PC-9 (cell line): ENCODE measurements around the gene CAPN13. TPM values are rescaled to one million over a fixed set of nuclear protein-coding genes. Genes with fewer than 3 reads are reported as not detected.

Experiments used
- BruUV-seq: library from RNA; stranded (reverse); fragments of 400-500 nt; replicated peaks from 2 replicates; lab custom pipeline; 2021; lab: Mats Ljungman, UMichigan
- CTCF ChIA-PET: fragments of 300-600 bp; sonication (Branson Sonifier 250); formaldehyde crosslinking; loops from one replicate; lab custom pipeline; 2022; ENCODE audit warnings: antibody characterized with exemption; lab: Charles Lee
- POLR2A ChIA-PET: fragments of 300-600 bp; sonication (Branson Sonifier 250); formaldehyde crosslinking; loops from one replicate; lab custom pipeline; 2022; ENCODE audit warnings: antibody characterized with exemption; ENCODE audit not compliant: unreplicated experiment; lab: Charles Lee
- DNase-seq, 2 experiments: peaks; one replicate each; pipeline versions ENCODE4 v3.0.0 to v3.0.0-alpha.2; 2015 to 2022; ENCODE audit warnings: mixed read lengths in 1 of 2
- H2AFZ ChIP-seq: fragments of 200-600 bp; sonication (generic); 2 replicates; pipeline ENCODE4 v1.8.1; 2017; ENCODE audit warnings: antibody characterized with exemption
- H3F3A ChIP-seq: fragments of 200-600 bp; sonication (generic); 2 replicates; pipeline ENCODE4 v1.8.1; 2017; ENCODE audit warnings: antibody characterized with exemption, mild to moderate bottlenecking, low read depth; ENCODE audit not compliant: insufficient read depth
- H3K27ac ChIP-seq: fragments of 200-600 bp; sonication (generic); 2 replicates; pipeline ENCODE4 v1.6.1; 2016; ENCODE audit warnings: mixed run types
- H3K27me3 ChIP-seq: fragments of 200-600 bp; sonication (generic); 2 replicates; pipeline ENCODE4 v1.6.1; 2016; ENCODE audit warnings: low read depth, mixed run types; ENCODE audit not compliant: insufficient read depth
- H3K36me3 ChIP-seq: fragments of 200-600 bp; sonication (generic); 2 replicates; pipeline ENCODE4 v1.6.1; 2016; ENCODE audit warnings: low read depth, mixed run types
- H3K4me1 ChIP-seq: fragments of 200-600 bp; sonication (generic); replicated peaks from 2 replicates; pipeline ENCODE4 v1.6.1; 2016; ENCODE audit warnings: mixed run types; ENCODE audit not compliant: insufficient read depth
- H3K4me2 ChIP-seq: fragments of 200-600 bp; sonication (generic); 2 replicates; pipeline ENCODE4 v1.6.1; 2017; ENCODE audit warnings: mixed run types
- H3K4me3 ChIP-seq: fragments of 200-600 bp; sonication (generic); 2 replicates; pipeline ENCODE4 v1.6.1; 2016; ENCODE audit warnings: mixed run types
- H3K79me2 ChIP-seq: fragments of 200-600 bp; sonication (generic); 2 replicates; pipeline ENCODE4 v1.6.1; 2017; ENCODE audit warnings: low read depth, mixed run types
- H3K9me2 ChIP-seq: fragments of 200-600 bp; sonication (generic); 2 replicates; pipeline ENCODE4 v1.8.1; 2017; ENCODE audit warnings: mild to moderate bottlenecking; ENCODE audit not compliant: insufficient read depth
- H3K9me3 ChIP-seq: fragments of 200-600 bp; sonication (generic); 2 replicates; pipeline ENCODE4 v1.8.1; 2016; ENCODE audit warnings: low read depth; ENCODE audit not compliant: insufficient read depth
- H4K20me1 ChIP-seq: fragments of 200-600 bp; sonication (generic); 2 replicates; pipeline ENCODE4 v1.8.1; 2017; ENCODE audit not compliant: insufficient read depth
- EZH2 ChIP-seq: fragments of 200-600 bp; sonication (generic); IDR thresholded peaks from 2 replicates; pipeline ENCODE4 v1.8.0; 2017; ENCODE audit warnings: antibody characterized with exemption, low read depth
- intact Hi-C: fragments of 100-400 bp; cut with micrococcal nuclease; formaldehyde crosslinking; loops from one replicate; pipeline ENCODE4 v1.10.0; 2022; ENCODE audit not compliant: unreplicated experiment
- total RNA-seq: library from RNA; stranded (reverse); gene quantifications from 2 replicates; pipeline ENCODE4 v1.2.3, GENCODE V29; 2021
- TF ChIP-seq, protein P1 (sequence below): fragments of 200-600 bp; sonication (generic); conservative IDR thresholded peaks from 2 replicates; pipeline ENCODE4 v1.6.1; 2017; ENCODE audit warnings: mixed run types, antibody characterized with exemption, mild to moderate bottlenecking, moderate library complexity

Gene CAPN13
- total RNA-seq, 1 experiment from 2014 or later: 1.5 TPM

DNA sequence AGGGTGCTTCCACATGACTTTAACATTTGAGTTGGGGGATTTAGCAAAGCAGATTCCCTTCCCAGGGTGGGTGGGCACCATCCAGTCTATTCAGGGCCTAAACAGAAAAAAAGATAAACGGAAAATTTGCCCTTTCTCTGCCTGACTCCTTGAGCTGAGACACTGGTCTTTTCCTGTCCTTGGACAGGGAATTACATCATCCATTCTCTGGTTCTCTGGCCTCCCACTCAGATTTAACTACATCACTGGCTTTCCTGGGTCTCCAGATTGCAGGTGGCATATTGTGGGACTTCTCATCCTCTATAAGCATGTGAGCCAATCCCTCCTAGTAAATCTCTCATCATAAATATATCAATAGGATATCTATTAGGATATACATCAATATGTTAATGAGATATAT, 25.8 kb downstream of the CAPN13 start:
- H3K27ac ChIP-seq: no peak overlapping the region
- H3K4me3 ChIP-seq: no peak overlapping the region
- POLR2A ChIA-PET: no interaction called here
- no peak overlapping the region for H2AFZ ChIP-seq
- H3K36me3 ChIP-seq: no peaks in the 10 kb centered on the region
- H3K9me2 ChIP-seq: no peaks in the 10 kb centered on the region
- no peaks in the 10 kb centered on the region for H3K27me3 ChIP-seq
- no peaks in the 10 kb centered on the region for H3F3A ChIP-seq
- no peak for DNase-seq
- BruUV-seq: no TSS peak
- no peaks in the 10 kb centered on the region for H3K4me1 ChIP-seq
- TF ChIP-seq, protein P1, sequence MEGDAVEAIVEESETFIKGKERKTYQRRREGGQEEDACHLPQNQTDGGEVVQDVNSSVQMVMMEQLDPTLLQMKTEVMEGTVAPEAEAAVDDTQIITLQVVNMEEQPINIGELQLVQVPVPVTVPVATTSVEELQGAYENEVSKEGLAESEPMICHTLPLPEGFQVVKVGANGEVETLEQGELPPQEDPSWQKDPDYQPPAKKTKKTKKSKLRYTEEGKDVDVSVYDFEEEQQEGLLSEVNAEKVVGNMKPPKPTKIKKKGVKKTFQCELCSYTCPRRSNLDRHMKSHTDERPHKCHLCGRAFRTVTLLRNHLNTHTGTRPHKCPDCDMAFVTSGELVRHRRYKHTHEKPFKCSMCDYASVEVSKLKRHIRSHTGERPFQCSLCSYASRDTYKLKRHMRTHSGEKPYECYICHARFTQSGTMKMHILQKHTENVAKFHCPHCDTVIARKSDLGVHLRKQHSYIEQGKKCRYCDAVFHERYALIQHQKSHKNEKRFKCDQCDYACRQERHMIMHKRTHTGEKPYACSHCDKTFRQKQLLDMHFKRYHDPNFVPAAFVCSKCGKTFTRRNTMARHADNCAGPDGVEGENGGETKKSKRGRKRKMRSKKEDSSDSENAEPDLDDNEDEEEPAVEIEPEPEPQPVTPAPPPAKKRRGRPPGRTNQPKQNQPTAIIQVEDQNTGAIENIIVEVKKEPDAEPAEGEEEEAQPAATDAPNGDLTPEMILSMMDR: no peak
- no peak for TF ChIP-seq EZH2
- H3K9me3 ChIP-seq: no peaks in the 10 kb centered on the region
- CTCF ChIA-PET: no interaction called here
- no peaks in the 10 kb centered on the region for H4K20me1 ChIP-seq
- H3K79me2 ChIP-seq: no peaks in the 10 kb centered on the region
- no peak overlapping the region for H3K4me2 ChIP-seq
- intact Hi-C loops: no loop called here

DNA sequence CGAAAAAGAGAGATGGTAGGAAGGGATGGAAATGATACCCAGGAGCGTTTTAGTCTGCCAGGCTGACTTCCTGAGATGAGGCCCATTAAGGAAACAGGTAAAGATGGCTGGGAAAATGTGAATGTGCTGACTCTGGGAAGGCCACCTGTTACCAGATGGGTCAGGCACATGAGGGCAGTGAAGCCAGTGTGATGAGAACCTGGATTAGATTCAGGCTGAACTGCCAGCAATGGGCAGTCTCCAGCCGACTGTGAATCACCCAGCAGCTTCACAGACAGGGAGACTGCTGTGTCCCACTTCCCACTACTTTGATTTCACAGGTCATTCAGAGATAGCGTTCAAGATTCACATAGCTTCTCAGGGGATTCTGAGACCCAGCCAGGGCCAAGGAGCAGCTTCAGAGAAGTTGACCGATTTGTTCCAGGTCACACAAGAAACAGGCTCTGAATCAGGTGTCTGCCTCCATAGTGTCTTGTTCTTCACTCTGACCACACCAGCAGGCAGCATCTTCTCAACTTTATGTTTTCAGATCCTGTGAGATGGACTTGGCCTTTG, 26.4 kb downstream of the CAPN13 start:
- H3K79me2 ChIP-seq: no peaks in the 10 kb centered on the region
- no peaks in the 10 kb centered on the region for H3K9me3 ChIP-seq
- H3K4me1 ChIP-seq: no peaks in the 10 kb centered on the region
- TF ChIP-seq EZH2: no peak
- TF ChIP-seq, protein P1: no peak
- H3F3A ChIP-seq: no peaks in the 10 kb centered on the region
- intact Hi-C loops: no loop called here
- no peaks in the 10 kb centered on the region for H3K27me3 ChIP-seq
- no peak overlapping the region for H2AFZ ChIP-seq
- H3K4me2 ChIP-seq: no peak overlapping the region
- H3K36me3 ChIP-seq: no peaks in the 10 kb centered on the region
- no peak for DNase-seq
- ChIA-PET POLR2A (no interaction called here), CTCF (no interaction called here)
- no peak overlapping the region for H3K4me3 ChIP-seq
- BruUV-seq: no TSS peak
- no peak overlapping the region for H3K27ac ChIP-seq
- H4K20me1 ChIP-seq: no peaks in the 10 kb centered on the region
- no peaks in the 10 kb centered on the region for H3K9me2 ChIP-seq

DNA sequence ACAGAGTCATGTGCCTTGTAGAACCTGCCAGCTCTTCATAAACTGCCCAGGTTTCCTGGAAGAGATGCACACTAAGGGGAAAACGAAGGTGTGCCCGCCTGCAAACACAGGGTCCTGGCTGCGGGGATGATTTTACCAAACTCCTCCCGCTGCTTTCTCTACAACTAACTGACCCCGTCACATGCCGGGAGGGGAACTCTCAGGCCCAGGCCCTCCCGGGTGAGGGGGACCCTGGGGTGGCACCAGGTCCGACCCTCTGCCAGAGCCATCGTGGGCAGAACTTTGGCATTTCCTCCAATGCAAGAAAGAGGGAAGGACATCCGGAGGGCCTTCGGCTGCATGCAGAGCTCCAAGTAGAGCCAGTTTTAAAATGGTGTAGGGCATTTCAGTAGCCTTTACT, 28.6 kb downstream of the CAPN13 start:
- no peak for TF ChIP-seq EZH2
- no peaks in the 10 kb centered on the region for H3K27me3 ChIP-seq
- H3K79me2 ChIP-seq: no peaks in the 10 kb centered on the region
- ChIA-PET POLR2A (no interaction called here), CTCF (no interaction called here)
- no peaks in the 10 kb centered on the region for H4K20me1 ChIP-seq
- no peaks in the 10 kb centered on the region for H3K36me3 ChIP-seq
- H3F3A ChIP-seq: no peaks in the 10 kb centered on the region
- no TSS peak for BruUV-seq
- DNase-seq: no peak
- no peaks in the 10 kb centered on the region for H3K9me3 ChIP-seq
- H3K27ac ChIP-seq: no peak overlapping the region
- H2AFZ ChIP-seq: no peak overlapping the region
- H3K4me2 ChIP-seq: no peak overlapping the region
- no peaks in the 10 kb centered on the region for H3K4me1 ChIP-seq
- no peak overlapping the region for H3K4me3 ChIP-seq
- no peaks in the 10 kb centered on the region for H3K9me2 ChIP-seq
- intact Hi-C loops: no loop called here
